Endothelial cell (in vitro differentiated cells): ENCODE data around the gene ARHGEF28. TPM values are rescaled to one million over a fixed set of nuclear protein-coding genes. Genes with fewer than 3 reads are reported as not detected.

ENCODE experiments used
- DNase-seq: peaks from one replicate; pipeline ENCODE4 v3.0.0; 2021; ENCODE audit warnings: low spot score
- H3K27ac Mint-ChIP-seq: one replicate; pipeline ENCODE4 v1.8.0; 2021; ENCODE audit warnings: mixed read lengths, inconsistent platforms; ENCODE audit not compliant: unreplicated experiment
- H3K27me3 Mint-ChIP-seq: one replicate; pipeline ENCODE4 v1.8.0; 2021; ENCODE audit warnings: mild to moderate bottlenecking, moderate library complexity, mixed read lengths, inconsistent platforms; ENCODE audit not compliant: unreplicated experiment
- H3K36me3 Mint-ChIP-seq: one replicate; pipeline ENCODE4 v1.8.0; 2021; ENCODE audit warnings: mild to moderate bottlenecking, low read depth, mixed read lengths, inconsistent platforms; ENCODE audit not compliant: unreplicated experiment
- H3K4me1 Mint-ChIP-seq: one replicate; pipeline ENCODE4 v1.8.0; 2021; ENCODE audit warnings: mild to moderate bottlenecking, mixed read lengths, inconsistent platforms; ENCODE audit not compliant: unreplicated experiment
- H3K4me3 Mint-ChIP-seq: one replicate; pipeline ENCODE4 v1.8.0; 2021; ENCODE audit warnings: mild to moderate bottlenecking, mixed read lengths, inconsistent platforms; ENCODE audit not compliant: unreplicated experiment
- H3K9me3 Mint-ChIP-seq: one replicate; pipeline ENCODE4 v1.8.0; 2021; ENCODE audit warnings: mixed read lengths, inconsistent platforms; ENCODE audit not compliant: unreplicated experiment
- CTCF ChIP-seq: fragments of 200-600 bp; sonication (generic); IDR thresholded peaks from one replicate; pipeline ENCODE4 v1.5.0; 2021; ENCODE audit warnings: antibody characterized with exemption; ENCODE audit not compliant: unreplicated experiment
- total RNA-seq: library from RNA; stranded (reverse); fragmentation: NEBNext Ultra II Directional; extraction: Animal tissue kit (Norgen Biotek cat#: 25700); gene quantifications from one replicate; pipeline ENCODE4 v1.2.1, GENCODE V29; 2021; ENCODE audit not compliant: unreplicated experiment

The ARHGEF28 gene
- total RNA-seq, 1 donor from 2014 or later = 1.5 TPM

- Mint-ChIP-seq H3K27me3 (peaks cover 4% of the 10 kb centered on the region), H3K9me3 (no peaks in the 10 kb centered on the region), H3K4me1 (no peaks in the 10 kb centered on the region), H3K36me3 (no peaks in the 10 kb centered on the region), H3K4me3 (no peak overlapping the region), H3K27ac (no peak overlapping the region)
- DNase-seq = no peak
- TF ChIP-seq CTCF = no peak
Observed at GRCh38 chr5:73729329-73729728, 103.3 kb downstream of the ARHGEF28 start.

- no peak overlapping the region for H3K4me3 Mint-ChIP-seq
- H3K4me1 Mint-ChIP-seq = peaks cover 2% of the 10 kb centered on the region
- H3K36me3 Mint-ChIP-seq = no peaks in the 10 kb centered on the region
- no peak for DNase-seq
- H3K27me3 Mint-ChIP-seq = peaks cover 4% of the 10 kb centered on the region
- no peak for TF ChIP-seq CTCF
- H3K9me3 Mint-ChIP-seq = no peaks in the 10 kb centered on the region
- H3K27ac Mint-ChIP-seq = no peak overlapping the region
Observed at GRCh38 chr5:73732045-73732444, 106.0 kb downstream of the ARHGEF28 start.

GRCh38 chr5:73733219-73733618 lies 107.2 kb downstream of the ARHGEF28 start:
- Mint-ChIP-seq H3K27me3 (peaks cover 4% of the 10 kb centered on the region), H3K4me3 (no peak overlapping the region), H3K36me3 (no peaks in the 10 kb centered on the region), H3K9me3 (no peaks in the 10 kb centered on the region), H3K27ac (no peak overlapping the region), H3K4me1 (peaks cover 2% of the 10 kb centered on the region)
- DNase-seq = no peak
- no peak for TF ChIP-seq CTCF

- no peaks in the 10 kb centered on the region for H3K36me3 Mint-ChIP-seq
Observed at GRCh38 chr5:73735032-73735734, 109.2 kb downstream of the ARHGEF28 start.

More at GRCh38 chr5:73735032-73735734, 109.2 kb downstream of the ARHGEF28 start:
- Mint-ChIP-seq H3K9me3 (no peaks in the 10 kb centered on the region), H3K4me3 (no peak overlapping the region), H3K4me1 (peaks cover 6% of the 10 kb centered on the region), H3K27me3 (peaks cover 4% of the 10 kb centered on the region), H3K27ac (no peak overlapping the region)
- TF ChIP-seq CTCF = no peak
- DNase-seq = no peak
